Mesothelial cell of epicardium (in vitro differentiated cells): ENCODE measurements around the gene PTPRT. TPM values are rescaled to one million over a fixed set of nuclear protein-coding genes. Genes with fewer than 3 reads are reported as not detected.

Source experiments
- DNase-seq, 2 experiments: peaks; one replicate each; pipeline ENCODE4 v3.0.0; 2021; ENCODE audit warnings: low spot score in 2 of 2; ENCODE audit not compliant: unreplicated experiment in 2 of 2
- H3K27ac Mint-ChIP-seq: 2 replicates; pipeline ENCODE4 v1.8.0; 2021; ENCODE audit warnings: mixed read lengths
- H3K27me3 Mint-ChIP-seq: 2 replicates; pipeline ENCODE4 v1.8.0; 2021; ENCODE audit warnings: low read depth, mixed read lengths
- H3K36me3 Mint-ChIP-seq: 2 replicates; pipeline ENCODE4 v1.8.0; 2021; ENCODE audit warnings: mixed read lengths
- H3K4me1 Mint-ChIP-seq: 2 replicates; pipeline ENCODE4 v1.8.0; 2021; ENCODE audit warnings: mixed read lengths
- H3K4me3 Mint-ChIP-seq: 2 replicates; pipeline ENCODE4 v1.8.0; 2021; ENCODE audit warnings: mild to moderate bottlenecking, moderate library complexity, mixed read lengths
- H3K9me3 Mint-ChIP-seq: 2 replicates; pipeline ENCODE4 v1.8.0; 2021; ENCODE audit warnings: mixed read lengths
- CTCF ChIP-seq: fragments of 200-600 bp; sonication (generic); IDR thresholded peaks from one replicate; pipeline ENCODE4 v1.5.0; 2021; ENCODE audit warnings: antibody characterized with exemption; ENCODE audit not compliant: unreplicated experiment
- total RNA-seq: library from RNA; stranded (reverse); gene quantifications from 3 replicates; pipeline ENCODE4 v1.2.1, GENCODE V29; 2021

PTPRT gene
- 0.69 to 0.86 TPM (median 0.80 TPM) in 3 replicates for total RNA-seq

- Mint-ChIP-seq H3K27me3 (peaks cover 88% of the 10 kb centered on the region), H3K4me3 (peak within 1 kb of the TSS; percentile 33)
- DNase-seq: no peak
Measured at GRCh38 chr20:43189554-43190331, at the start of gene PTPRT. PTPRT (minus strand) TSS chr20:43189906; CDS start chr20:43189733, 173 bp downstream.

GRCh38 chr20:43238833-43239232 lies 49.1 kb upstream of the PTPRT start:
- H3K4me3 Mint-ChIP-seq: no peak overlapping the region
- peaks cover 33% of the 10 kb centered on the region for H3K27me3 Mint-ChIP-seq

More at GRCh38 chr20:43189554-43190331, at the start of gene PTPRT:
- Mint-ChIP-seq H3K27ac (no peak within 1 kb of the TSS), H3K36me3 (no peaks in the 10 kb centered on the region), H3K4me1 (peaks cover 2% of the 10 kb centered on the region), H3K9me3 (no peaks in the 10 kb centered on the region)
- no peak for TF ChIP-seq CTCF

GRCh38 chr20:43238266-43238665 lies 48.6 kb upstream of the PTPRT start:
- peaks cover 27% of the 10 kb centered on the region for H3K27me3 Mint-ChIP-seq
- no peaks in the 10 kb centered on the region for H3K4me1 Mint-ChIP-seq
- no peaks in the 10 kb centered on the region for H3K36me3 Mint-ChIP-seq
- DNase-seq: no peak
- H3K27ac Mint-ChIP-seq: no peak overlapping the region
- H3K9me3 Mint-ChIP-seq: no peaks in the 10 kb centered on the region
- TF ChIP-seq CTCF: no peak
- H3K4me3 Mint-ChIP-seq: no peak overlapping the region

More at GRCh38 chr20:43238833-43239232, 49.1 kb upstream of the PTPRT start:
- TF ChIP-seq CTCF: no peak
- H3K4me1 Mint-ChIP-seq: no peaks in the 10 kb centered on the region
- H3K27ac Mint-ChIP-seq: no peak overlapping the region
- no peak for DNase-seq
- no peaks in the 10 kb centered on the region for H3K36me3 Mint-ChIP-seq
- no peaks in the 10 kb centered on the region for H3K9me3 Mint-ChIP-seq

- no peak for TF ChIP-seq CTCF
- DNase-seq: no peak
- H3K27me3 Mint-ChIP-seq: peaks cover 25% of the 10 kb centered on the region
- H3K27ac Mint-ChIP-seq: no peak overlapping the region
- H3K9me3 Mint-ChIP-seq: no peaks in the 10 kb centered on the region
- H3K4me1 Mint-ChIP-seq: no peaks in the 10 kb centered on the region
- no peak overlapping the region for H3K4me3 Mint-ChIP-seq
- H3K36me3 Mint-ChIP-seq: no peaks in the 10 kb centered on the region
Measured at GRCh38 chr20:43237651-43238168, 48.0 kb upstream of the PTPRT start.

GRCh38 chr20:43235998-43236397 lies 46.3 kb upstream of the PTPRT start:
- no peak overlapping the region for H3K27ac Mint-ChIP-seq
- H3K36me3 Mint-ChIP-seq: no peaks in the 10 kb centered on the region

More at GRCh38 chr20:43235998-43236397, 46.3 kb upstream of the PTPRT start:
- no peak for TF ChIP-seq CTCF
- DNase-seq: no peak
- Mint-ChIP-seq H3K4me1 (no peaks in the 10 kb centered on the region), H3K27me3 (peaks cover 20% of the 10 kb centered on the region), H3K9me3 (no peaks in the 10 kb centered on the region), H3K4me3 (no peak overlapping the region)
